NCI-H2227 (cell line): ENCODE results near the gene TOR3A.
"Not testable (repeated sequence)": the region's sequence is repeated elsewhere in the genome, so short reads cannot be mapped to it uniquely, and the experiment has no call there.

ENCODE experiments used
- DNase-seq: peaks from one replicate; lab custom pipeline; 2025; ENCODE audit not compliant: unreplicated experiment; lab: John Stamatoyannopoulos, UW

The TOR3A gene

GRCh38 chr1:179107706-179108629 is 26.1 kb downstream of the TOR3A start:
- no peak for DNase-seq

- DNase-seq = no peak
Observed at GRCh38 chr1:179108644-179109043, 26.8 kb downstream of the TOR3A start.

GRCh38 chr1:179115181-179115580 is 33.3 kb downstream of the TOR3A start:
- DNase-seq = no peak

GRCh38 chr1:179119513-179119912 is 37.6 kb downstream of the TOR3A start:
- no peak for DNase-seq

- DNase-seq = no peak
Observed at GRCh38 chr1:179120736-179121135, 38.9 kb downstream of the TOR3A start.

GRCh38 chr1:179121159-179121938 is 39.5 kb downstream of the TOR3A start:
- DNase-seq = peak; percentile 23

- DNase-seq = no peak
Observed at GRCh38 chr1:179124873-179125272, 43.0 kb downstream of the TOR3A start.

- DNase-seq = no peak
Observed at GRCh38 chr1:179126338-179127060, 44.6 kb downstream of the TOR3A start.

- DNase-seq = no peak
Observed at GRCh38 chr1:179127163-179127895, 45.5 kb downstream of the TOR3A start.

GRCh38 chr1:179128520-179128919 is 46.6 kb downstream of the TOR3A start:
- no peak for DNase-seq

- no peak for DNase-seq
Observed at GRCh38 chr1:179129702-179130473, 48.0 kb downstream of the TOR3A start.

- not testable (repeated sequence) for DNase-seq
Observed at GRCh38 chr1:179135168-179135567, 53.3 kb downstream of the TOR3A start.

GRCh38 chr1:179135707-179136106 is 53.8 kb downstream of the TOR3A start:
- DNase-seq = not testable (repeated sequence)

- no peak for DNase-seq
Observed at GRCh38 chr1:179137617-179138255, 55.9 kb downstream of the TOR3A start.

- DNase-seq = not testable (repeated sequence)
Observed at GRCh38 chr1:179138755-179139154, 56.9 kb downstream of the TOR3A start.

GRCh38 chr1:179141592-179142251 is 59.9 kb downstream of the TOR3A start:
- no peak for DNase-seq

GRCh38 chr1:179142889-179143299 is 61.0 kb downstream of the TOR3A start:
- DNase-seq = no peak

- DNase-seq = no peak
Observed at GRCh38 chr1:179143322-179143721, 61.5 kb downstream of the TOR3A start.

GRCh38 chr1:179144626-179145025 is 62.8 kb downstream of the TOR3A start:
- no peak for DNase-seq
